ENCODE data around the gene TMEM229B.

TMEM229B gene

GRCh38 chr14:67493092-67493717, 4.7 kb upstream of the TMEM229B start:
- no peaks in the 10 kb centered on the region for H3K36me3 ChIP-seq (replicated peaks in 1 of 2; ENCODE audit: control insufficient read depth in 2 of 2, insufficient read depth in 2 of 2, low read length in 2 of 2)
- no peak overlapping the region for H2BK12ac ChIP-seq (ENCODE audit: low read length)
- no peaks in the 10 kb centered on the region for H3K4me1 ChIP-seq (ENCODE audit: control insufficient read depth in 2 of 2, insufficient read depth in 1 of 2, low read depth in 1 of 2, low read length in 2 of 2)

GRCh38 chr14:67492538-67492937, 4.0 kb upstream of the TMEM229B start:
- no peaks in the 10 kb centered on the region for H3K79me1 ChIP-seq (ENCODE audit: low read depth, low read length)
- H3K18ac ChIP-seq (ENCODE audit: low read length), result no peak overlapping the region
- H2BK120ac ChIP-seq (ENCODE audit: low read depth, low read length), result no peak overlapping the region
- H2AK5ac ChIP-seq (ENCODE audit: low read depth, low read length), result no peak overlapping the region
- no peak overlapping the region for H3K9ac ChIP-seq (ENCODE audit: low read depth, low read length, poor library complexity)
- no peaks in the 10 kb centered on the region for H3K4me1 ChIP-seq (ENCODE audit: control insufficient read depth in 2 of 2, insufficient read depth in 1 of 2, low read depth in 1 of 2, low read length in 2 of 2)
- no peaks in the 10 kb centered on the region for H3K36me3 ChIP-seq (replicated peaks in 1 of 2; ENCODE audit: control insufficient read depth in 2 of 2, insufficient read depth in 2 of 2, low read length in 2 of 2)
- no peak overlapping the region for H2AFZ ChIP-seq (ENCODE audit: low read length)
- H3K4me2 ChIP-seq (ENCODE audit: insufficient read depth, low read length, poor library complexity, severe bottlenecking), result no peak overlapping the region
- H4K91ac ChIP-seq (ENCODE audit: low read depth, low read length, poor library complexity), result no peak overlapping the region
- no peak overlapping the region for H2BK5ac ChIP-seq (ENCODE audit: low read length)
- no peak overlapping the region for H3K4ac ChIP-seq (ENCODE audit: low read length)
- no peak overlapping the region for H2BK15ac ChIP-seq (ENCODE audit: low read length)
- DNase-seq (ENCODE audit: low spot score), result no peak
- H3K27ac ChIP-seq (replicated peaks; ENCODE audit: low read length), result no peak overlapping the region
- no CpG with 5 or more reads among the region's 3 CpGs for WGBS, 2 donors (ENCODE audit: extremely low coverage in 2 of 2, insufficient read length in 2 of 2, insufficient replicate concordance in 1 of 2)
- no peak overlapping the region for H3K14ac ChIP-seq (ENCODE audit: low read length)
- no peak overlapping the region for H2BK12ac ChIP-seq (ENCODE audit: low read length)
- no peaks in the 10 kb centered on the region for H3K27me3 ChIP-seq (ENCODE audit: control insufficient read depth in 3 of 3, insufficient read depth in 3 of 3, low read depth in 1 of 3, low read length in 3 of 3)
- H3K23ac ChIP-seq (ENCODE audit: low read depth, low read length, poor library complexity), result no peak overlapping the region
- H3K4me3 ChIP-seq (ENCODE audit: low read length in 2 of 2), result peak overlapping the region in 1 of 2 donors; percentile 17
- peaks cover 2 to 20% of the 10 kb centered on the region in 2 donors for H3K9me3 ChIP-seq (replicated peaks in 1 of 2; ENCODE audit: control insufficient read depth in 2 of 2, insufficient read depth in 1 of 2, low read depth in 1 of 2, low read length in 2 of 2)
- no peak overlapping the region for H4K8ac ChIP-seq (ENCODE audit: low read depth, low read length)

More at GRCh38 chr14:67493092-67493717, 4.7 kb upstream of the TMEM229B start:
- Histone ChIP-seq H3K18ac (ENCODE audit: low read length) (no peak overlapping the region), H3K79me1 (ENCODE audit: low read depth, low read length) (no peaks in the 10 kb centered on the region), H3K9ac (ENCODE audit: low read depth, low read length, poor library complexity) (no peak overlapping the region), H4K8ac (ENCODE audit: low read depth, low read length) (no peak overlapping the region), H3K4ac (ENCODE audit: low read length) (no peak overlapping the region), H3K4me2 (ENCODE audit: insufficient read depth, low read length, poor library complexity, severe bottlenecking) (no peak overlapping the region), H3K27ac (replicated peaks; ENCODE audit: low read length) (no peak overlapping the region), H3K23ac (ENCODE audit: low read depth, low read length, poor library complexity) (no peak overlapping the region), H3K9me3 (replicated peaks in 1 of 2; ENCODE audit: control insufficient read depth in 2 of 2, insufficient read depth in 1 of 2, low read depth in 1 of 2, low read length in 2 of 2) (peaks cover 2 to 20% of the 10 kb centered on the region in 2 donors), H2AK5ac (ENCODE audit: low read depth, low read length) (no peak overlapping the region), H3K14ac (ENCODE audit: low read length) (no peak overlapping the region), H2BK120ac (ENCODE audit: low read depth, low read length) (no peak overlapping the region), H3K27me3 (ENCODE audit: control insufficient read depth in 3 of 3, insufficient read depth in 3 of 3, low read depth in 1 of 3, low read length in 3 of 3) (no peaks in the 10 kb centered on the region), H3K4me3 (ENCODE audit: low read length in 2 of 2) (no peak overlapping the region), H2BK15ac (ENCODE audit: low read length) (no peak overlapping the region), H4K91ac (ENCODE audit: low read depth, low read length, poor library complexity) (no peak overlapping the region), H2AFZ (ENCODE audit: low read length) (no peak overlapping the region), H2BK5ac (ENCODE audit: low read length) (no peak overlapping the region)
- DNase-seq (ENCODE audit: low spot score), result no peak
- no CpG with 5 or more reads among the region's 8 CpGs for WGBS, 2 donors (ENCODE audit: extremely low coverage in 2 of 2, insufficient read length in 2 of 2, insufficient replicate concordance in 1 of 2)

GRCh38 chr14:67491741-67492507, 3.4 kb upstream of the TMEM229B start:
- Histone ChIP-seq H4K8ac (ENCODE audit: low read depth, low read length) (no peak overlapping the region), H3K4me2 (ENCODE audit: insufficient read depth, low read length, poor library complexity, severe bottlenecking) (no peak overlapping the region), H2AFZ (ENCODE audit: low read length) (no peak overlapping the region), H4K91ac (ENCODE audit: low read depth, low read length, poor library complexity) (no peak overlapping the region), H3K4me1 (ENCODE audit: control insufficient read depth in 2 of 2, insufficient read depth in 1 of 2, low read depth in 1 of 2, low read length in 2 of 2) (no peaks in the 10 kb centered on the region), H3K27ac (replicated peaks; ENCODE audit: low read length) (no peak overlapping the region), H3K79me1 (ENCODE audit: low read depth, low read length) (no peaks in the 10 kb centered on the region), H2BK5ac (ENCODE audit: low read length) (no peak overlapping the region), H3K4ac (ENCODE audit: low read length) (no peak overlapping the region), H3K9me3 (replicated peaks in 1 of 2; ENCODE audit: control insufficient read depth in 2 of 2, insufficient read depth in 1 of 2, low read depth in 1 of 2, low read length in 2 of 2) (peaks cover 2 to 20% of the 10 kb centered on the region in 2 donors), H3K36me3 (replicated peaks in 1 of 2; ENCODE audit: control insufficient read depth in 2 of 2, insufficient read depth in 2 of 2, low read length in 2 of 2) (no peaks in the 10 kb centered on the region), H3K4me3 (ENCODE audit: low read length in 2 of 2) (peak overlapping the region in 1 of 2 donors; percentile 17), H2BK15ac (ENCODE audit: low read length) (no peak overlapping the region), H2BK12ac (ENCODE audit: low read length) (no peak overlapping the region), H3K9ac (ENCODE audit: low read depth, low read length, poor library complexity) (no peak overlapping the region), H3K18ac (ENCODE audit: low read length) (no peak overlapping the region), H2AK5ac (ENCODE audit: low read depth, low read length) (no peak overlapping the region), H3K14ac (ENCODE audit: low read length) (no peak overlapping the region), H3K27me3 (ENCODE audit: control insufficient read depth in 3 of 3, insufficient read depth in 3 of 3, low read depth in 1 of 3, low read length in 3 of 3) (peaks cover 0 to 4% (median 0%) of the 10 kb centered on the region in 3 experiments), H2BK120ac (ENCODE audit: low read depth, low read length) (no peak overlapping the region), H3K23ac (ENCODE audit: low read depth, low read length, poor library complexity) (peak overlapping the region; percentile 26)
- WGBS, 2 donors (ENCODE audit: extremely low coverage in 2 of 2, insufficient read length in 2 of 2, insufficient replicate concordance in 1 of 2), result no CpG with 5 or more reads among the region's 9 CpGs
- no peak for DNase-seq (ENCODE audit: low spot score)

- H3K4me1 ChIP-seq (ENCODE audit: control insufficient read depth in 2 of 2, insufficient read depth in 1 of 2, low read depth in 1 of 2, low read length in 2 of 2), result no peaks in the 10 kb centered on the region
- H3K18ac ChIP-seq (ENCODE audit: low read length), result no peak overlapping the region
- no peak overlapping the region for H3K4ac ChIP-seq (ENCODE audit: low read length)
- WGBS, 2 donors (ENCODE audit: extremely low coverage in 2 of 2, insufficient read length in 2 of 2, insufficient replicate concordance in 1 of 2), result no CpG with 5 or more reads among the region's 3 CpGs
- H2BK120ac ChIP-seq (ENCODE audit: low read depth, low read length), result no peak overlapping the region
- H3K4me3 ChIP-seq (ENCODE audit: low read length in 2 of 2), result no peak overlapping the region
- no peak overlapping the region for H4K91ac ChIP-seq (ENCODE audit: low read depth, low read length, poor library complexity)
- no peak overlapping the region for H2AK5ac ChIP-seq (ENCODE audit: low read depth, low read length)
- H2BK12ac ChIP-seq (ENCODE audit: low read length), result no peak overlapping the region
- no peak overlapping the region for H3K27ac ChIP-seq (replicated peaks; ENCODE audit: low read length)
- H3K79me1 ChIP-seq (ENCODE audit: low read depth, low read length), result no peaks in the 10 kb centered on the region
- no peak overlapping the region for H2AFZ ChIP-seq (ENCODE audit: low read length)
- H3K9me3 ChIP-seq (replicated peaks in 1 of 2; ENCODE audit: control insufficient read depth in 2 of 2, insufficient read depth in 1 of 2, low read depth in 1 of 2, low read length in 2 of 2), result peaks cover 2 to 20% of the 10 kb centered on the region in 2 donors
- no peak for DNase-seq (ENCODE audit: low spot score)
- no peaks in the 10 kb centered on the region for H3K36me3 ChIP-seq (replicated peaks in 1 of 2; ENCODE audit: control insufficient read depth in 2 of 2, insufficient read depth in 2 of 2, low read length in 2 of 2)
- H3K4me2 ChIP-seq (ENCODE audit: insufficient read depth, low read length, poor library complexity, severe bottlenecking), result no peak overlapping the region
- no peak overlapping the region for H3K23ac ChIP-seq (ENCODE audit: low read depth, low read length, poor library complexity)
- H2BK5ac ChIP-seq (ENCODE audit: low read length), result no peak overlapping the region
- H3K27me3 ChIP-seq (ENCODE audit: control insufficient read depth in 3 of 3, insufficient read depth in 3 of 3, low read depth in 1 of 3, low read length in 3 of 3), result peaks cover 0 to 4% (median 0%) of the 10 kb centered on the region in 3 experiments
- no peak overlapping the region for H3K14ac ChIP-seq (ENCODE audit: low read length)
- H2BK15ac ChIP-seq (ENCODE audit: low read length), result no peak overlapping the region
- H3K9ac ChIP-seq (ENCODE audit: low read depth, low read length, poor library complexity), result no peak overlapping the region
- H4K8ac ChIP-seq (ENCODE audit: low read depth, low read length), result no peak overlapping the region
Observed at GRCh38 chr14:67491285-67491684, 2.8 kb upstream of the TMEM229B start.
